IMR-90 (cell line): ENCODE measurements around the gene FOXD4L3. TPM values are rescaled to one million over a fixed set of nuclear protein-coding genes. Genes with fewer than 3 reads are reported as not detected.
"Not testable (repeated sequence)": the region's sequence is repeated elsewhere in the genome, so short reads cannot be mapped to it uniquely, and the experiment has no call there.

Source experiments
- ATAC-seq: fragments of 200-7000 bp; cut with Tn5 transposase; 2 replicates; pipeline ENCODE4 v1.9.1; 2020; ENCODE audit warnings: low read depth, mild to moderate bottlenecking, moderate library complexity
- BruUV-seq: library from RNA; stranded (reverse); fragments of 400-500 nt; replicated peaks from 2 replicates; lab custom pipeline; 2021; lab: Mats Ljungman, UMichigan
- CTCF ChIA-PET: fragments of 300-600 bp; formaldehyde crosslinking; extraction: SDS; loops from one replicate; lab custom pipeline; 2021; ENCODE audit warnings: antibody characterized with exemption; lab: Yijun Ruan, JAX
- POLR2A ChIA-PET: fragments of 300-600 bp; sonication (Branson Sonifier 250); formaldehyde crosslinking; loops from one replicate; lab custom pipeline; 2022; ENCODE audit warnings: antibody characterized with exemption; ENCODE audit not compliant: unreplicated experiment; lab: Charles Lee
- DNase-seq: peaks from one replicate; pipeline ENCODE4 v3.0.0; 2013
- H2AFZ ChIP-seq: replicated peaks from 2 replicates; pipeline ENCODE3; 2013; ENCODE audit warnings: low read length, mild to moderate bottlenecking; ENCODE audit not compliant: poor library complexity
- H2AK5ac ChIP-seq: 2 replicates; pipeline ENCODE4 v1.6.1; 2013; ENCODE audit warnings: low read depth, low read length, inconsistent platforms
- H2AK9ac ChIP-seq: replicated peaks from 2 replicates; pipeline ENCODE3; 2013; ENCODE audit warnings: mild to moderate bottlenecking, low read depth, low read length, moderate library complexity; ENCODE audit not compliant: poor library complexity
- H2BK120ac ChIP-seq: 2 replicates; pipeline ENCODE4 v1.6.1; 2013; ENCODE audit warnings: low read depth, low read length, inconsistent platforms
- H2BK15ac ChIP-seq: 3 replicates; pipeline ENCODE4 v1.6.1; 2013; ENCODE audit warnings: low read depth, low read length, inconsistent platforms
- H2BK20ac ChIP-seq: 2 replicates; pipeline ENCODE4 v1.6.1; 2013; ENCODE audit warnings: low read depth, mild to moderate bottlenecking, inconsistent platforms, low read length, moderate library complexity
- H2BK5ac ChIP-seq: 2 replicates; pipeline ENCODE4 v1.6.1; 2013; ENCODE audit warnings: mild to moderate bottlenecking, low read depth, low read length, inconsistent platforms; ENCODE audit not compliant: poor library complexity, severe bottlenecking
- H3K14ac ChIP-seq: replicated peaks from 2 replicates; pipeline ENCODE4 v1.6.1; 2013; ENCODE audit warnings: low read depth, low read length, inconsistent platforms
- H3K18ac ChIP-seq: 2 replicates; pipeline ENCODE4 v1.6.1; 2013; ENCODE audit warnings: low read depth, low read length, control low read depth
- H3K23ac ChIP-seq: 2 replicates; pipeline ENCODE4 v1.6.1; 2013; ENCODE audit warnings: low read depth, low read length, inconsistent platforms
- H3K27ac ChIP-seq: 2 replicates; pipeline ENCODE4 v1.5.1; 2013; ENCODE audit warnings: mild to moderate bottlenecking, control low read depth, low read length; ENCODE audit not compliant: insufficient read depth
- H3K27me3 ChIP-seq: 2 replicates; pipeline ENCODE4 v1.6.1; 2013; ENCODE audit warnings: low read length; ENCODE audit not compliant: control insufficient read depth, insufficient read depth
- H3K36me3 ChIP-seq: 2 replicates; pipeline ENCODE4 v1.6.1; 2013; ENCODE audit warnings: low read length, mixed read lengths; ENCODE audit not compliant: control insufficient read depth, insufficient read depth
- H3K4ac ChIP-seq: 2 replicates; pipeline ENCODE4 v1.6.1; 2013; ENCODE audit warnings: low read depth, low read length, inconsistent platforms
- H3K4me1 ChIP-seq: 2 replicates; pipeline ENCODE4 v1.6.1; 2013; ENCODE audit warnings: low read length, mixed read lengths; ENCODE audit not compliant: control insufficient read depth, insufficient read depth
- H3K4me2 ChIP-seq: 2 replicates; pipeline ENCODE4 v1.6.1; 2013; ENCODE audit warnings: low read depth, mild to moderate bottlenecking, control low read depth, low read length, moderate library complexity
- H3K4me3 ChIP-seq: 2 replicates; pipeline ENCODE4 v1.5.1; 2013; ENCODE audit warnings: low read depth, mild to moderate bottlenecking, control low read depth, low read length, moderate library complexity; ENCODE audit not compliant: insufficient read depth
- H3K56ac ChIP-seq: 2 replicates; pipeline ENCODE4 v1.6.1; 2013; ENCODE audit warnings: low read length, inconsistent platforms; ENCODE audit not compliant: insufficient read depth; ENCODE audit errors: extremely low read depth
- H3K79me1 ChIP-seq, 2 experiments: 2 replicates each; pipeline ENCODE4 v1.6.1; 2013; ENCODE audit warnings: low read length in 2 of 2, inconsistent platforms in 1 of 2, low read depth in 1 of 2
- H3K9ac ChIP-seq: 2 replicates; pipeline ENCODE4 v1.6.1; 2013; ENCODE audit warnings: low read depth, low read length, control low read depth
- H3K9me1 ChIP-seq: 2 replicates; pipeline ENCODE4 v1.6.1; 2013; ENCODE audit warnings: low read length, inconsistent platforms; ENCODE audit not compliant: insufficient read depth
- H3K9me3 ChIP-seq: 2 replicates; pipeline ENCODE4 v1.6.1; 2013; ENCODE audit warnings: low read length; ENCODE audit not compliant: control insufficient read depth, insufficient read depth
- H4K20me1 ChIP-seq: 2 replicates; pipeline ENCODE4 v1.6.1; 2013; ENCODE audit warnings: low read length, inconsistent platforms; ENCODE audit not compliant: insufficient read depth
- H4K5ac ChIP-seq: 2 replicates; pipeline ENCODE4 v1.6.1; 2013; ENCODE audit warnings: mild to moderate bottlenecking, low read depth, low read length, control low read depth
- H4K8ac ChIP-seq, 2 experiments: 2 replicates each; pipeline ENCODE4 v1.6.1; 2013; ENCODE audit warnings: low read depth in 2 of 2, low read length in 2 of 2, control low read depth in 1 of 2, inconsistent platforms in 1 of 2
- H4K91ac ChIP-seq: 2 replicates; pipeline ENCODE4 v1.6.1; 2013; ENCODE audit warnings: low read depth, low read length, inconsistent platforms; ENCODE audit not compliant: insufficient read depth
- whole genome bisulfite sequencing, 2 experiments: methylation state at CpG; one replicate each; pipeline versions ENCODE4 v1.1.5 to v1.1.7; 2013; ENCODE audit warnings: missing lambda C conversion rate in 2 of 2; ENCODE audit not compliant: insufficient read length in 1 of 2; ENCODE audit errors: extremely low coverage in 2 of 2; 5-methylcytosine and 5-hydroxymethylcytosine counted together
- dilution Hi-C: fragments of 300-500 bp; cut with HindIII; formaldehyde crosslinking; loops from one replicate; pipeline ENCODE4 v1.14.3; 2018; ENCODE audit warnings: low sequenced_read_pairs; ENCODE audit not compliant: unreplicated experiment
- in situ Hi-C: fragments of 300-500 bp; cut with MboI; formaldehyde crosslinking; loops from 3 replicates; pipeline ENCODE4 v1.14.3; 2019; ENCODE audit warnings: low sequenced_read_pairs, inconsistent platforms, mixed read lengths
- intact Hi-C: fragments of 100-400 bp; cut with micrococcal nuclease; formaldehyde crosslinking; loops from 2 replicates; pipeline ENCODE4 v1.10.0; 2022
- polyA plus RNA-seq, 3 experiments: library from polyadenylated mRNA; depleted of rRNA; stranded (reverse); fragments of >200 nt; gene quantifications; 2 replicates each; pipeline ENCODE4 v1.2.3, GENCODE V29; 2012; ENCODE audit warnings: low replicate concordance in 1 of 3
- total RNA-seq: library from RNA; depleted of rRNA; stranded (reverse); fragments of >200 nt; gene quantifications from 2 replicates; pipeline ENCODE4 v1.2.3, GENCODE V29; 2012

Gene FOXD4L3
- total and polyA plus RNA-seq, 2 of the 4 experiments (the other 2 are of a cell fraction): not detected

DNA sequence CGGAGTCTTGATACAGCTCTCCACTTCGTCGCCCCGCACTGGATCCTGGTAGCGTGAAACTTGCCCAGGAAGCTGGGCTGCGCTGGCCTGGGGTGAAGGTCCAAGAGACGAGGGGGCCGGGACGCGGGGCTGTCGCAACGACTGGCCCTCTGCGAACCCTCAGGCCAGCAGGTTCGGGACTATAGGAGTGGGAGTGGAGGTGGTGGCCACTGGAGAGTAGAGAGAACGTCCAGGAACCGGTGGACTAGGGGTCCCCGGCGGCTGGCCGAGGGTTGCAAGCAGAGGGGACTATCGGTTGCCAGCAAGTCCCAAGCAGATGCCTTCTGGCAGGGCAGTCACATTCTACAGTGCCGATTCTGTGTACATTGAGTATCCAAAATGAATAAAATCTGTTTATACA, 5.0 kb downstream of the FOXD4L3 start:
- H3K9me1 ChIP-seq, H2AK9ac ChIP-seq, POLR2A ChIA-PET, H2AFZ ChIP-seq, H3K56ac ChIP-seq, H3K18ac ChIP-seq, H2BK15ac ChIP-seq, H4K20me1 ChIP-seq, H4K91ac ChIP-seq, H2AK5ac ChIP-seq, H3K9ac ChIP-seq, H4K8ac ChIP-seq, CTCF ChIA-PET, H3K9me3 ChIP-seq, H3K4me1 ChIP-seq, H3K36me3 ChIP-seq, H2BK20ac ChIP-seq, H3K4me3 ChIP-seq, H2BK5ac ChIP-seq, H3K27me3 ChIP-seq, H3K79me1 ChIP-seq, H3K23ac ChIP-seq, dilution Hi-C loops, H3K4me2 ChIP-seq, in situ Hi-C loops, BruUV-seq, H2BK120ac ChIP-seq, intact Hi-C loops, H3K4ac ChIP-seq, DNase-seq, H3K27ac ChIP-seq, H3K14ac ChIP-seq, H4K5ac ChIP-seq: not testable (repeated sequence)
- peak; percentile 30 for ATAC-seq
- WGBS, 2 experiments: no CpG with 5 or more reads among the region's 21 CpGs

DNA sequence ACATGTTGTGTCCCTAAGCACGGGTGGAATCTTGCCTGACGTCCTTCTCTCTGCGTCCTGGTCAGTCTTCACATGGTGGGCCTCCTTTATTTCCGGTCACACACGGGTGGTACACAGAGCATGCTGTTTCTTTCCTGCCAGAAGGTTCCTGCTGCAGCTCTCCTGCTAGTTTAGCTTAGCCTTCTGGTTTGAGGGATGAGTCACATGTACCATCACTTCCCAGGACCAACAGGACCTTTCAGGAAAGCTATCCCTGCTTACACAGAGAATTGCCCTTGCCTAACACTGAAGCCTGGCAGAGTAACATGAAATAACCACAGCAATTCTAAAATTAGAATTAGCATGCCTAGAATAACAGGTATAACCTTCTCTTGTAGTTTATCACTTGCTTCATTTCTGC, 8.5 kb downstream of the FOXD4L3 start:
- H4K5ac ChIP-seq, H3K14ac ChIP-seq, H3K27me3 ChIP-seq, H2BK5ac ChIP-seq, CTCF ChIA-PET, H3K56ac ChIP-seq, H3K27ac ChIP-seq, intact Hi-C loops, H2AK9ac ChIP-seq, POLR2A ChIA-PET, H2AFZ ChIP-seq, H4K8ac ChIP-seq, H3K4me1 ChIP-seq, H3K9me1 ChIP-seq, H2AK5ac ChIP-seq, H4K91ac ChIP-seq, H3K36me3 ChIP-seq, DNase-seq, H2BK20ac ChIP-seq, dilution Hi-C loops, H2BK15ac ChIP-seq, H3K4ac ChIP-seq, H3K79me1 ChIP-seq, in situ Hi-C loops, H3K9me3 ChIP-seq, H3K9ac ChIP-seq, BruUV-seq, H2BK120ac ChIP-seq, H3K23ac ChIP-seq, H4K20me1 ChIP-seq, H3K4me2 ChIP-seq, H3K4me3 ChIP-seq, H3K18ac ChIP-seq: not testable (repeated sequence)
- WGBS, 2 experiments: no CpG with 5 or more reads among the region's 5 CpGs
- ATAC-seq: peak; percentile 42; the same call in 1 of the 2 replicates
